ENCODE measurements around the gene SRGAP3. TPM values are rescaled to one million over a fixed set of nuclear protein-coding genes. Genes with fewer than 3 reads are reported as not detected.

Gene SRGAP3
- total RNA-seq, 4 donors from 2014 or later: 7.5 to 33.8 (median 16.0) TPM

- in situ Hi-C loops (cut with MboI; ENCODE audit: low pct_ligation_motif_present in 1 of 4, low pct_unique_long_range_greater_than_20kb in 1 of 4, low sequenced_read_pairs in 3 of 4) (loop anchor here in 1 of 4 donors (10.0 kb wide), 1 partner anchor 74 kb away; no protein-coding TSS in a partner anchor), intact Hi-C loops (cut with DNase I; ENCODE audit: low total_unique reads) (no loop called here)
- H3K27me3 ChIP-seq: no peaks in the 10 kb centered on the region
- H3K36me3 ChIP-seq: no peaks in the 10 kb centered on the region
- H3K4me3 ChIP-seq: no peak overlapping the region
- DNase-seq: no peak
- TF ChIP-seq CTCF (IDR thresholded peaks at IDR 0.05) (no peak), EP300 (IDR thresholded peaks at IDR 0.05; ENCODE audit: low read depth) (no peak), POLR2A (IDR thresholded peaks at IDR 0.05) (no peak), POLR2AphosphoS5 (IDR thresholded peaks at IDR 0.05) (no peak)
- WGBS, 2 donors (ENCODE audit: low coverage in 1 of 2): 91% methylated on average over 36 of the region's 36 CpGs; no CpG with 5 or more reads in 1 of the 2 donors
- peaks cover 0 to 3% (median 0%) of the 10 kb centered on the region in 4 donors for H3K4me1 ChIP-seq
- no peaks in the 10 kb centered on the region for H3K9me3 ChIP-seq
- H3K27ac ChIP-seq: no peak overlapping the region
These were observed 258.9 kb downstream of the SRGAP3 start for GRCh38 chr3:8990266-8991215.

DNA sequence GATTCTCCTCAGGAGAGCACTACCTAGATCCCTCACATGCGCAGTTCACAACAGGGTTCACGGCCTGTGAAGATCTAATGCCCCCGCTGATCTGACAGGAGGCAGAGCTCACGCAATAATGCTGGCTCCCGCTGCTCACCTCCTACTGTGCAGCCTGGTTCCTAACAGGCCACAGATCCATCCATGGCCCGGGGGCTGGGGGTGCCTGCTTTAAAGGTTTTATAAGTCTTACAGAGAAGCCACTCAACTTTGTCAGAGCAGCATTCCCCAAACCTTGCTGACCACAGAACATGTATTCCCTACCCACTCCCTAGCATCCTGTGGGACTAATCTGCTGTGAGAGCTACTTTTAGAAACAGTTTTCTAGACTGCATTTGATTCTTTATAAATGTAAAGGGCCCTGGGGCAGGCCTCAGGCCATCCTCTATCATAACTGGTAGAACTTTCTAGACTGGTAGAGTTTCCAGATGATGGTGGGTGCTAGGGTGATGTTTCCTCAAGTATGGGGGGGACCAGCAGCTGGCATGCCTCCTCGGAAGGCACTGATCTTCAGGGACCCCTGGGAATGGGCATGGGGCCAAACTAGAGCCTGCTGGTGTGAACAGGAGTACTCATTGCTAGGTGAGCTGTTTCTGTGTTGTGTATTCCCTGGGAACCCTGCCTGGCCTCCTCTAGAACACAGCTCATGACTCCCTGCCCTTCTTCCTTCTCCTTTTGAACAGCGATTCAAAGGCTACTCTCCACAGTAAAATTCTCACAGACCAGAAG lies 260.5 kb downstream of the SRGAP3 start:
- DNase-seq: no peak
- H3K27me3 ChIP-seq: no peaks in the 10 kb centered on the region
- in situ Hi-C loops (cut with MboI; ENCODE audit: low pct_ligation_motif_present in 1 of 4, low pct_unique_long_range_greater_than_20kb in 1 of 4, low sequenced_read_pairs in 3 of 4): no loop called here
- H3K36me3 ChIP-seq: no peaks in the 10 kb centered on the region
- TF ChIP-seq EP300 (IDR thresholded peaks at IDR 0.05; ENCODE audit: low read depth) (no peak), POLR2AphosphoS5 (IDR thresholded peaks at IDR 0.05) (no peak), CTCF (IDR thresholded peaks at IDR 0.05) (no peak), POLR2A (IDR thresholded peaks at IDR 0.05) (no peak)
- intact Hi-C loops (cut with DNase I; ENCODE audit: low total_unique reads): loop anchor here (1.0 to 5.0 kb wide), 2 partner anchors 18 to 78 kb away; no protein-coding TSS in a partner anchor
- no peak overlapping the region for H3K27ac ChIP-seq
- peaks cover 0 to 3% (median under 1%) of the 10 kb centered on the region in 4 donors for H3K4me1 ChIP-seq
- no peaks in the 10 kb centered on the region for H3K9me3 ChIP-seq
- H3K4me3 ChIP-seq: no peak overlapping the region
- WGBS, 2 donors (ENCODE audit: low coverage in 1 of 2): 86% methylated on average over 8 of the region's 8 CpGs; no CpG with 5 or more reads in 1 of the 2 donors

DNA sequence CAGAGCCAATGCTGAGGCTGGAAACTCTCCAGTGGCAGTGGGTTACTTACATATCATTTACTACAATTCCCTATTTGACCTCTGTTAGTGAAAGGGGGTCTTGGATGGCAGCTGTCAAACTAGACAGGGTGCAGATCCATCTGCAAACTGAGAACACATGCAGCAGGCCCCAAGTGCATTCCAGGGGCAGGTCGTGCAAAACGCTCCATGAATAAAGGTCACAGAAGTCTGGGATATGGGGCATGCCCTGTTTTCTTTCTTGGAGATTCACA lies 261.1 kb downstream of the SRGAP3 start:
- Histone ChIP-seq H3K27ac (no peak overlapping the region), H3K9me3 (no peaks in the 10 kb centered on the region), H3K4me1 (peaks cover 0 to 6% (median 2%) of the 10 kb centered on the region in 4 donors), H3K36me3 (no peaks in the 10 kb centered on the region), H3K27me3 (no peaks in the 10 kb centered on the region), H3K4me3 (no peak overlapping the region)
- TF ChIP-seq CTCF (IDR thresholded peaks at IDR 0.05) (no peak), POLR2A (IDR thresholded peaks at IDR 0.05) (no peak), EP300 (IDR thresholded peaks at IDR 0.05; ENCODE audit: low read depth) (no peak)
- 49% methylated on average over 2 of the region's 2 CpGs; no CpG with 5 or more reads in 1 of the 2 donors for WGBS, 2 donors (ENCODE audit: low coverage in 1 of 2)
- in situ Hi-C loops (cut with MboI; ENCODE audit: low pct_ligation_motif_present in 1 of 4, low pct_unique_long_range_greater_than_20kb in 1 of 4, low sequenced_read_pairs in 3 of 4): no loop called here
- intact Hi-C loops (cut with DNase I; ENCODE audit: low total_unique reads): loop anchor here (1.0 to 5.0 kb wide), 2 partner anchors 17 to 79 kb away; no protein-coding TSS in a partner anchor
- no peak for DNase-seq
